ENCODE results near the gene CHRNA3. TPM values are rescaled to one million over a fixed set of nuclear protein-coding genes. Genes with fewer than 3 reads are reported as not detected.
"Not testable (repeated sequence)": the region's sequence is repeated elsewhere in the genome, so short reads cannot be mapped to it uniquely, and the experiment has no call there.

Gene CHRNA3
- total RNA-seq, 2 donors from 2014 or later, result 1.7 TPM; not detected in 1

DNA sequence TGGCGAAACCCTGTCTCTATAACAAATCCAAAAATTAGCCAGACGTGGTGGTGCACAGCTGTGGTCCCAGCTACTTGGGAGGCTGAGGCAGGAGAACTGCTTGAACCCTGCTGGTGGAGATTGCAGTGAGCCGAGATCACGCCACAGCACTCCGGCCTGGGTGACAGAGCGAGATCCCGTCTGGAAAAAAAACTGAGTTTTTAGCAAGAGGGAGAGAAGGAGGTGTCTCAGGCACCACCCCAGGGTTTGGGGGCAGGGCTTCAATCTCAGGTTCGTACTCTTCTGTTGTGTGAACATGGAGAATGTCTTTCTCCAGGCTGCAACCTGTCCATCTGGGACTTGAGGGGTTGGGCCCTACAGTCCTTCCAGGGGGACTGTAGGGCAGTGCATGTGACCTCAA, 2.7 kb downstream of the CHRNA3 start:
- Histone ChIP-seq H3K36me3 (no peaks in the 10 kb centered on the region), H3K4me3 (no peak overlapping the region), H3K9me3 (no peaks in the 10 kb centered on the region), H3K27ac (no peak overlapping the region), H3K4me1 (peaks cover 0 to 23% of the 10 kb centered on the region in 2 donors), H3K27me3 (peaks cover 13 to 36% of the 10 kb centered on the region in 2 donors)
- TF ChIP-seq, protein P1, sequence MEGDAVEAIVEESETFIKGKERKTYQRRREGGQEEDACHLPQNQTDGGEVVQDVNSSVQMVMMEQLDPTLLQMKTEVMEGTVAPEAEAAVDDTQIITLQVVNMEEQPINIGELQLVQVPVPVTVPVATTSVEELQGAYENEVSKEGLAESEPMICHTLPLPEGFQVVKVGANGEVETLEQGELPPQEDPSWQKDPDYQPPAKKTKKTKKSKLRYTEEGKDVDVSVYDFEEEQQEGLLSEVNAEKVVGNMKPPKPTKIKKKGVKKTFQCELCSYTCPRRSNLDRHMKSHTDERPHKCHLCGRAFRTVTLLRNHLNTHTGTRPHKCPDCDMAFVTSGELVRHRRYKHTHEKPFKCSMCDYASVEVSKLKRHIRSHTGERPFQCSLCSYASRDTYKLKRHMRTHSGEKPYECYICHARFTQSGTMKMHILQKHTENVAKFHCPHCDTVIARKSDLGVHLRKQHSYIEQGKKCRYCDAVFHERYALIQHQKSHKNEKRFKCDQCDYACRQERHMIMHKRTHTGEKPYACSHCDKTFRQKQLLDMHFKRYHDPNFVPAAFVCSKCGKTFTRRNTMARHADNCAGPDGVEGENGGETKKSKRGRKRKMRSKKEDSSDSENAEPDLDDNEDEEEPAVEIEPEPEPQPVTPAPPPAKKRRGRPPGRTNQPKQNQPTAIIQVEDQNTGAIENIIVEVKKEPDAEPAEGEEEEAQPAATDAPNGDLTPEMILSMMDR (IDR thresholded peaks at IDR 0.05), result no peak
- DNase-seq (ENCODE audit: low spot score), result no peak

GRCh38 chr15:78617516-78617915, 3.3 kb downstream of the CHRNA3 start:
- TF ChIP-seq, protein P1 (IDR thresholded peaks at IDR 0.05), result no peak
- Histone ChIP-seq H3K4me1 (peaks cover 0 to 23% of the 10 kb centered on the region in 2 donors), H3K4me3 (no peak overlapping the region), H3K27ac (no peak overlapping the region), H3K9me3 (no peaks in the 10 kb centered on the region), H3K27me3 (peaks cover 13 to 36% of the 10 kb centered on the region in 2 donors), H3K36me3 (no peaks in the 10 kb centered on the region)
- DNase-seq (ENCODE audit: low spot score), result no peak

- TF ChIP-seq, protein P1 (IDR thresholded peaks at IDR 0.05), result no peak
- Histone ChIP-seq H3K4me3 (no peak overlapping the region), H3K27ac (no peak overlapping the region), H3K9me3 (no peaks in the 10 kb centered on the region), H3K4me1 (peaks cover 0 to 23% of the 10 kb centered on the region in 2 donors), H3K36me3 (no peaks in the 10 kb centered on the region), H3K27me3 (peaks cover 13 to 34% of the 10 kb centered on the region in 2 donors)
- DNase-seq (ENCODE audit: low spot score), result no peak
These were observed 3.7 kb downstream of the CHRNA3 start for GRCh38 chr15:78617076-78617475.

GRCh38 chr15:78616506-78616905, 4.3 kb downstream of the CHRNA3 start:
- Histone ChIP-seq H3K9me3 (no peaks in the 10 kb centered on the region), H3K27ac (no peak overlapping the region), H3K4me3 (no peak overlapping the region), H3K27me3 (peaks cover 13 to 28% of the 10 kb centered on the region in 2 donors), H3K4me1 (peaks cover 0 to 23% of the 10 kb centered on the region in 2 donors), H3K36me3 (no peaks in the 10 kb centered on the region)
- no peak for DNase-seq (ENCODE audit: low spot score)
- TF ChIP-seq, protein P1 (IDR thresholded peaks at IDR 0.05), result no peak

DNA sequence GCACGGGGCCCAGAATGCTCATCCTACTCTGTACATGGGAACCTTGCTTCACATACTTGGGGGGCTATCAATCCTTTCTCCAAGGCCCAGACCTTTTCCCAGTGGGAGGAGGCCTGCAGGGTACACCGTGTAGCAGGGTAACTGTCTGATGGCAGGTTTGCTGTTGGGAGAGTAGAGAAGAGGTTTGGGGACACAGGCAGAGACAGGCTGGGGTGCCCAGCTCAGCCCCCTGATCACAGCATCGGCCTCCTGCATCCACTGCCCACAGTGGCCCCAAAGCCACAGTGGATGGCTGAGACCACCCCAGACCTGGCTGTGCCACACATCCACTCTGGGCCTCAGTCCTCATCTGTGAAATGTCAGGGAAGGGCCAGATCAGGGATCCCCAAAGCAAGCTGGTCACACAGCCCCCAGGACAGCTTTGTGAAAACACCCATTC, 5.6 kb downstream of the CHRNA3 start:
- H3K36me3 ChIP-seq, result no peaks in the 10 kb centered on the region
- peak; percentile 50 for DNase-seq (ENCODE audit: low spot score)
- peaks cover 11 to 15% of the 10 kb centered on the region in 2 donors for H3K27me3 ChIP-seq
- H3K27ac ChIP-seq, result no peak overlapping the region
- TF ChIP-seq, protein P1 (IDR thresholded peaks at IDR 0.05), result no peak
- H3K4me3 ChIP-seq, result no peak overlapping the region
- no peaks in the 10 kb centered on the region for H3K9me3 ChIP-seq
- H3K4me1 ChIP-seq, result peaks cover 0 to 14% of the 10 kb centered on the region in 2 donors

DNA sequence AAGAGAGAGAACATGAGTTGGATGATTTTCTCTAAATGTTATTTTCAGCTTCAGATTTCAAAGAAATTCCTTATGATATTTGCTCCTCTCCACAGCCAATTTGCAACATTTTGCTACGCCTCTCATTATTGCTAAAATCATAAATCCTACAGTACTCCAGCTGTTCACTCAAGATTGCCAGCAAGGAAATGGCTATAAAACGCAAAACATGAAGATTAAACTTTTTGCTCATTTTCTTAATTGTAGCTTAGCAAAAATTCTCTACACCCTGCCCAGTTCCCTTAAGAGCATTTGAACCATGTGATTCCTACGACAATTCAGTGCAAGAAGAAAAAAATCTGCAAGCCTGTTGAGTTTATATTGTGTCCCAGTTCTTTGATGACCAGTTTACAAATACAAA, 6.8 kb downstream of the CHRNA3 start:
- TF ChIP-seq, protein P1 (IDR thresholded peaks at IDR 0.05), result no peak
- no peak overlapping the region for H3K27ac ChIP-seq
- peaks cover 2 to 3% of the 10 kb centered on the region in 2 donors for H3K27me3 ChIP-seq
- H3K36me3 ChIP-seq, result no peaks in the 10 kb centered on the region
- no peak for DNase-seq (ENCODE audit: low spot score)
- H3K4me1 ChIP-seq, result peaks cover 0 to 5% of the 10 kb centered on the region in 2 donors
- no peaks in the 10 kb centered on the region for H3K9me3 ChIP-seq
- no peak overlapping the region for H3K4me3 ChIP-seq

DNA sequence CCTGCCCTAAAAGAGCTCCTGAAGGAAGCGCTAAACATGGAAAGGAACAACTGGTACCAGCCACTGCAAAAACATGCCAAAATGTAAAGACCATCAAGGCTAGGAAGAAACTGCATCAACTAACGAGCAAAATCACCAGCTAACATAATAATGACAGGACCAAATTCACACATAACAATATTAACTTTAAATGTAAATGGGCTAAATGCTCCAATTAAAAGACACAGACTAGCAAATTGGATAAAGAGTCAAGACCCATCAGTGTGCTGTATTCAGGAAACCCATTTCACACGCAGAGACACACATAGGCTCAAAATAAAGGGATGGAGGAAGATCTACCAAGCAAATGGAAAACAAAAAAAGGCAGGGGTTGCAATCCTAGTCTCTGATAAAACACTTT, 11.2 kb downstream of the CHRNA3 start:
- H3K4me3 ChIP-seq; H3K36me3 ChIP-seq; H3K4me1 ChIP-seq; H3K27ac ChIP-seq; DNase-seq (ENCODE audit: low spot score); H3K9me3 ChIP-seq; H3K27me3 ChIP-seq: not testable (repeated sequence)
